GM21576 (cell line): ENCODE results near the gene COL7A1.
"Not testable (repeated sequence)": the region's sequence is repeated elsewhere in the genome, so short reads cannot be mapped to it uniquely, and the experiment has no call there.

Experiments
- ATAC-seq: cut with Tn5 transposase; IDR thresholded peaks from one replicate; pipeline ENCODE4 v1.9.1; 2021; ENCODE audit warnings: mild to moderate bottlenecking, moderate library complexity; ENCODE audit not compliant: unreplicated experiment

Gene COL7A1

DNA sequence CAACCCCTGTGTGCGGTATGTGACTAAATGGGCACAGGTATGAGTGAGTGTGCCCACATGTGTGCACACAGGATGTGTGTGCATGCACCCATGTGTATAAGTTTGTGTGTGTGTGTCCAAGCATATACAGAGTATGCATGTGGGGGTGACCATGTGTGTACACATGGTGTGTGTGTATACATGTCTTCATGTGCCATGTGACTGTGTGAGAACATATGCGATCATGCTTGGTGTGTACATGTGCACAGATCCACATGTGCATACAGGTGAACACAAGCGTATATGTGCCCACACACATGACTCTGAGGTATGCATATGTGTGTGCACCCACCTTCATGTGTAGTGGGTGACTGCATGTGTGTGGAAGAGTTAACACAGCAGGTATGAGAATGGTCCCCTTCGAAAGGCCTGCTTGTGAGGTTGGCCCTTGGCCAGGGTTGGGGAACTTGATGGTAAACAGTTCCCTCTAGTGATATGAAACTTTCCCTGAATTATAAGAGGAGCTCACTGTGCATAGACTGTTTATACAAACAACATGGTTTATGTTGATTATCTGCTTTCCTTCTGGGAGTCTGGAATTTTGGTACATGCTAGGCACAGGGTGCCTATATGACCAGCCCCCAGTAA lies 48.8 kb downstream of the COL7A1 start:
- ATAC-seq, result no peak

DNA sequence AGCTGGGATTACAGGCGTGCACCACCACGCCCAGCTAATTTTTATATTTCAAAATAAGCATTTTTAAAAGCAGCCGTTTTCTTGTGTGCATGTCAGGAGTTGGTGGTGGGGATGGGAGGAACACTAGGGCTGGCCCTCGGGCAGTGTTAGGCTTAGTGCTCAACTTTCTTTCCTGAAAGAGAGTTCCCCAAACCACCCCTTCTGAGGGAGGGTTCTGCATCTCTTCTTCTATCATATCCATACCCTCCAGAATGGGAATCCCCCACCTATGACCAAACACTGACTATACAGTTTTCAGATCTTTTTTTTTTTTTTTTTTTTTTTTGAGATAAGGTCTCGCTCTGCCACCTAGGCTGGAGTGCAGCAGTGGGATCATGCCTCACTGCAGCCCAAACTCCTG lies 51.0 kb downstream of the COL7A1 start:
- ATAC-seq, result no peak

DNA sequence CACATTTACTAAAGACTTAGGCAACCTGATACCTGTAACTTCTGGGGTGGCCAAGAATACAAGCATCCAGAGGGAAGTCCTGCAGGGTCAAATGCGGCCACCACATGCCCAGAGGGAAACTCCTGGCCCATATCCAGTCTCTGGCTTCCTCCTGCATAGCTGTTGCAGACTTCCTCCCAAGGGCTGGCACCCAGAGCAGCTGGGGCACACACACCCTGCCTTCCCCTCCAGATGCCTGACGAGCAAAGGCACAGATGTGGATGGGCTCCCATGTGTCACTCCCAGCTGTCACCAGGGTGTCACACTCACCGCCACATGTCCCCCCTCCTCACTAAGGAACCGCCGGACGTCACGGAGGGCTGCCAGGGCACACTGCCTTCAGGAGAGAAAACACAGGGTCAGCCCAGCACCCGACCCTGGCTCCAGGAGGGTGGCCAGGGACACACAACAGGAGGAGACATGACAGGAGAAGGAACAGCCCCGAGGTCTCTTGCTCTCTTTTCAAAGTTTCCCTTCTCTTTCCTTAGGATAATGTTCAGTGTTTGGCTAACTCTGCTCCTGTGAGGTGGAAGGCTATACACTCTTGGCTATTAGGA lies 51.8 kb downstream of the COL7A1 start:
- ATAC-seq, result no peak

DNA sequence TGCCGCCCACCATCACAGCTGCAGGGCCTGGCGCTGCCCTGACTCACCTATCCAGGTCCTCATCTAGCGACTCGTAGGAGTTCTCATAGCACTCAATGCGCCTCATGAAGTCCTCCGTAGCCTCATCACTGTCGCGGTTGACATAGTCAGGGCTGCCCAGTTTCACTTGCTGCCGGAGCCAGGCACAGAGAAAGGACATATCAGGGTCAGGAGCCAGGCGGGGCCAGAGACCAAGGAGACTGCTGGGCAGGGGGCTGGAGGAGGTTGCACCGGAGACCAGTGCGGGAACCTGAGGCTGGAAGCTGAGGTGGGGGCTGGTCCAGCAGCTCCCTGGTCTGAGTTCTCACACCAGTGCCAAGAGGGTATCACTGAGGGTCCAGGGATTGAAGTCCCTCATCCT lies 56.7 kb downstream of the COL7A1 start:
- no peak for ATAC-seq

DNA sequence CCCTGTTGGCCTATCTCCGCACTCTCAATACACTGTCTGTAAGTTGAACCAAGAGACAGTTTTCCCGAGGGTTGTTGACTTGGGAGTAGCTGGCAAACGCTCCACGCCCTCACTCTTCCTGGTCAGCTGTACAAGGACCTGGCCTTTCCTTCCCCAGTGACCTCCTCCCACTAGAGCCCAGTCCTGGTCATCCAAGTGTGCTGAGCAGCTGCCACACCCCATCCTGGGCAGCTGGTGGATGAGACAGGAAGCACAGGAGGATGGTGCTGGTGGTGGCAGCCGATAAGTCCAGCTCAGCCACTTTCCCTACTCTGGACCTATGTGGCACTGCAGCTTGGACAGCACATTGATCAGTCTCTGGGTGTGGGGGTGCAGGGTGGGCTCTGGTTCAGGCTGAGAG lies 58.3 kb downstream of the COL7A1 start:
- no peak for ATAC-seq

DNA sequence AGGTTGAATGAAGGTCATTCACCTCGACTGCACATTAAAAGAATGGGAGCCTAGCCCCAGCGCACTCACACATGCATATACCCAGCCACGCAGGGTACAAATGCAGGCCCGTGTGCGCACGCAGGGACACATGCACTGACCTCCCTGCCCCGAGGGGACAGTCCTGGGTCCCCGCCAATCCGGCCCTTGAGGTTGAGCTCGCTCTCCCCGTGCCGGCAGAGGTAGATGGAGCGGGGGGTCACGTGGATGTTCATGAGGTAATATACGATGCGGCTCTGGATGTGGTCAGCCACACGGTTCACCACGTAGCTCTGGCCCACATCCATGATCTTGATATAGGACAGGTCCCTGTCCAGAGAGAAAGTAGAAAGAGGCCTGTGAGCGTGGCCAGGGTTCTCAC lies 59.0 kb downstream of the COL7A1 start:
- no peak for ATAC-seq

DNA sequence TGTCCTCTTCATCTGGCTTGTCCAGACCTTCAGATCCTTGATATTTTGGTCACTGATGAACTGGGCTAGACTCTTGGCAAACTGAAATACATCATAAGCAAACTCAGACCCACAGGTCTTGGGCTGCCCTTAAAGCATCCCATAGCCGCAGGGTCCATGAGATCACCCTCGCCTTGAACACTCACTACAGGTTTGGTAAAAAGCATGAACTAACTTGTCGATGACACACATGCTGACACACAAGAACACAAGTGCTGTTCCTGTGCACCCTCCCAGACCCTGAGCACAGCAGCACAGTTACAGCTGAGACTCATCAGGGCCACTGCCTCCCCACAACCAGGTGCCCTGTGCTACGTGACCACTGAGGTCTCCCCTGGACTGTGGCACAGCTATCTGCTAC lies 59.6 kb downstream of the COL7A1 start:
- no peak for ATAC-seq

DNA sequence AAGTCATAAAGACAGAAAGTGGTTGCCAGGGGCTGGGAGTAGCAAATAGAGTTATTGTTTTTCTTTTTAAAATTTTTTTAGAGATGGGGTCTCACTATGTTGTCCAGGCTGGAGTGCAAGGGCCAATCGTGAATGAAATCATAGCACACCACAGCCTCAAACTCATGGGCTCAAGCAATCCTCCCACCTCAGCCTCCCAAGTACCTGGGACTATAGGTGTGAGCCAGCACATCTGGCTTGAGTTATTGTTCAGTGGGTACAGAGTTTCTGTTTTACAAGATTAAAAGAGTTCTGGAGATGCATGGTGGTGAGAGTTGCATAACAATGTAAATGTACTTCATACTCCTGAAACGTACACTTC lies 62.2 kb downstream of the COL7A1 start:
- ATAC-seq, result no peak

DNA sequence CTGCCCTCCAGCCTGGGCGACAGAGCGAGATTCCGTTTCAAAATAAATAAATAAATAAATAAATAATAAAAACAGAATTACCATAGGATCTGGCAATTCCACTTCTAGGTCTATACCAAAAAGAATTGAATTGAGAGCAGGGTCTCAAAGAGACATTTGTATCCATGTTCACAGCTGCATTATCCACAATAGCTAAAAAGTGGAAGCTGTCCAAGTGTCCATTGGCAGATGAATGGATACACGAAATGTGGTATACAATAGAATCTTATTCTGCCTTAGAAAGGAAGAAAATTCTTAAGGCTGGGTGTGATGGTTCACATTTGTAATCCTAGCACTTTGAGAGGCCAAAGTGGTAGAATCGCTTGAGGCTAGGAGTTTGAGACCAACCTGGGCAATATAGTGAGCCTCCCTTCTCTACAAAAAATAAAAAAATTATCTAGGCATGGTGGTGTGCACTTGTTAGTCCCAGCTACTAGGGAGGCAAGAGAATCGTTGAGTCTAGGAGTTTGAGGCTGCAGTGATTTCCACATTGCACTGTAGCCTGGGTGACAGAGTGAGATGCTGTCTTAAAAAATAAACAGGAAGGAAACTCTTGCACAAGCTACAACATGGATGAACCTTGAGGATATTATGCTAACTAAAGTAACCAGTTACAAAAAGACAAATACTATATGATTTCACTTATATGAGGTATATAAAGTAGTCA lies 62.7 kb downstream of the COL7A1 start:
- no peak for ATAC-seq

DNA sequence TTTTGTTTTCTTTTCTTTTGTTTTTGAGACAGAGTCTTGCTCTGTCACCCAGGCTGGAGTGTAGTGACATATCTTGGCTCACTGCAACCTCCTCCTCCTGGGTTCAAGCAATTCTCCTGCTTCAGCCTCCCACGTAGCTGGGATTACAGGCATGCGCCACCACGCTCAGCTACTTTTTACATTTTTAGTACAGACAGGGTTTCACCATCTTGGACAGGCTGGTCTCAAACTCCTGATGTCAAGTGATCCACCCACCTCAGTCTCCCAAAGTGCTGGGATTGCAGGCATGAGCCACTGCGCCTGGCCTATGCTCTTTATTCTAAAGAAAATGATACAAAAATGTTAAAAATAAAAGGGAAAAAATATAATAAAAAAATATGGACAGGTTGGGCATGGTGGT lies 64.4 kb downstream of the COL7A1 start:
- ATAC-seq, result not testable (repeated sequence)

DNA sequence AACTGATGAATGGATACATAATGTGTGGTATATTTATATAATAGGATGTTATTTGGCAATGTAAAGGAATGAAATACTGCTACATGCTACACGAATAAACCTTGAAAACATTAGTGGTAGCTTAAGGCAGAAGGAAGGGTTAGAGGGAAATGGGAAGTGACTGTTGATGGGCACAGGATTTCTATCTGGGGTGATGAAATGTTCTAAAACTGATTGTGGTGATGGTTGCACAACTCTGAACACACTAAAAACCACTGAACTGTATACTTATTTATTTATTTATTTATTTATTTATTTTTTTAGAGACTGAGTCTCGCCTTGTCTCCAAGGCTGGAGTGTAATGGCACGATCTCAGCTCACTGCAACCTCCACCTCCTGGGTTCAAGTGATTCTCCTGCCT lies 66.4 kb downstream of the COL7A1 start:
- ATAC-seq, result no peak

DNA sequence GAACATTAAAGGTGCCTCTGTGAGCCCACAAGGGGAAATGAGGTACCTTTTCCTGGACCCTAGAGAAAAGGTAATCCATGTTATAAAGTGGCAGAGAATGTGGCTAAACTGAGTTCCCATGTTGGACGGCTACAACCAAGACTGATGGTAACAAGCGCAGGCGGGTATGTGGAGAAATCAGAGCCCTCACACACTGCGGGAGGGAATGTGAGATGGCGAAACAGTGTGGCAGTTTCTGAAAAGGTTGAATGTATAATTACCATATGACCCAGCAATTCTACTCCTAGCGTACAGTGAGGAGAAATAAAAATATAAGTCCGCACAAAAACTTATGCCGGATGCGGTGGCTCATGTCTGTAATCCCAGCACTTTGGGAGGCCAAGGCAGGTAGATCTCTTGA lies 67.1 kb downstream of the COL7A1 start:
- no peak for ATAC-seq

DNA sequence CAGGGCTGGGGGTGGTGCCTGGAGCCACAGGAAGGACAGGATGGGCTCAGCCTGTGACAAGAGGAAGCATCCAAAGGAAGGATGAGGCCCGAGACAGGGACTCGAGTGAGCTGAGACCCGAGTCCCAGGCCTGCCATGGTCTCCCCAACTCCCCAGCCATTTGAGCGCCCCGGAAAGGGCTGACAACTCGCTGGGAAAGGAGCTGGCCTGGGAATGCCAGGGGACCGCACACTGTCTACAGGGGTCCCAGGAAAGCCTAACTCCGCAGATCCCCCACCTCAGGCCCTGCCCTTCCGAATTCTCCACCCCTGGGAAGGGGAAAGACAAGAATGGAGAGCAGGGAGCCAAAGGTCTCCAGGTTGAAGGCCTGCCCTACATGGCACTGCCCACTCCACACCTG lies 70.2 kb downstream of the COL7A1 start:
- no peak for ATAC-seq

DNA sequence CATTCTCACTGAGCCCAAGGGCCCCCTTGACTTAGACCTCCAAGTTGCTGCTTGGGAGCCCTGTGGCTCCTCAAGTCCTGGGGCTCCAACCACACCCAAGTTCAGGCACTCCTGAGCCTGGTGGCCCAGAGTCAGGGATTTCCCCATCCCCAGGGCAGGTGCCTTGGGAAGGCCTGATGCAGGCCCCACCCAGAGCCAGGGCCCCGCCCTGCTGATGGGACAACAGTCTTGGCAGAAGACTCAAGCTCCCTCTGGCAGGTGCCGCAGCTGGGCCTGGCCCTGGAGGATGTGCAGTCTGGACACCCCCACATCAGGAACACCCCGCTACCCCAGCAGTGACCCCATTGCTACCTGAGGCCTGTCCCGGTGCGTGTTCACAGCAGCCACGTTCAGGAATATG lies 73.5 kb downstream of the COL7A1 start:
- no peak for ATAC-seq

DNA sequence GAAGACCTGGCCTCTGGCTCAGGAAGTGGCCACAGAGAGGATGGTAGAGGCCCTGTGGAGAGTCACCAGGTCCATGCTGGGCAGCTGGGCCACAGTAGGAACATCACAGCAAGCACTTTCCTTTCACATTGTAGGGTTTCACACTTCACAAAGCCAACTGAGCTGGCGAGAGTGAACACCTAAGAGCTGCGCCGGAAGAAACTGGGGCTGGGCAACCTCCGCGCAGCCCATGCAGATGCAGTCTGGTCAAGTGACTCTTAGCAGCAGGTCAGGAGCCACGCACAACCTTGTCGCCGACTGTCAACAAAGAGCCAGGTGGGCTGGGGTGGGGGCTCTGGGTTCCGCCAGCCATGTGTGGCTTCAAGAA lies 75.9 kb downstream of the COL7A1 start:
- no peak for ATAC-seq

DNA sequence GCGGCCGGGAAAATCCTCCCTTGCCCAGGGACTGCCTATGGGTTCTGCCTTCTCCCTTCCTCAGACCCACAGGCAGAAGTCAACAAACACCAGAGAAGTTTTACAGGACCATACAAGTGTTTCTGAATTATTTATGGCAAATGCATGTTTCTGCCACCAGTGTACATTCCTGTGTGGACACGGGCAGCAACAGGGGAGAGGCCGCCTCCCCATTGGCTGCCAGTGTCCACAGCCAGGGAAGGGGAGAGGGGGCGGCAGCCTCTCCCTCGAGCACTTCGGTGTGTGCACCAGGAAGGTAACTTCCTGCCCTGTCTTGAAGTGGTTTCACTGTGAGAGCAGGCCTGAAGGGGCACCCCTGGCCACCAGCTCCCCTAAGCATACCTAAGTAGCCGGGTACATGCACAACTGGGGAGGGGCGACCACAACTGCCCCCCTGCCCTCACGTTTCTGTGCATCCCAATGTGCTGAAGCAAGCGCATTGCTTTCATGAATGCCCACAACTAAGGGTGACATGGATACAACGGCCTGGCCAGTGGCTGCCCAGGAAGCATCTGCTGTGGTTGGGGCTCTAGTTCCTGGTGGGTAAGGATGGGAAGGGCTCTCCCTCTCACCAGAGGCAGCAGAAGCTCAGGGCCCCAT lies 76.4 kb downstream of the COL7A1 start:
- ATAC-seq, result no peak

DNA sequence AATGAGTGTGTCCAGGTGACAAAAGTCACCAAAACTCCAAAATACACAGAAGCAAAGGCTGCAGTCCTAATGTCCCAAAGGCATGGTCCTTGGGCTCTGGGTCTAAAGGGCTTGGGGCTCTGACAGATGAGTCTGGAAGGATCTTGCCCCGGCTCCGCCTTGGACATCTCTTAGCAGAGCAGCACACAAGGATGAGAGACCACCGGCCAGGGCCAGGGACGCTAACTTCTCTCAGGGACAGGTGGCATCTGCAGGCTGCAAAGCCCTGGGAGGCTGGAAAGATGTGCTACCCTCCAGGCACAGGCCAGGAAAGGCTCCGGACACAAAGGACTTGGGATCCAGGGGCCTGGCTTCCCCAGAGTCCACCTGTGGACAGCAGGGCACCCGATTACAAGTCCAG lies 77.1 kb downstream of the COL7A1 start:
- ATAC-seq, result no peak

DNA sequence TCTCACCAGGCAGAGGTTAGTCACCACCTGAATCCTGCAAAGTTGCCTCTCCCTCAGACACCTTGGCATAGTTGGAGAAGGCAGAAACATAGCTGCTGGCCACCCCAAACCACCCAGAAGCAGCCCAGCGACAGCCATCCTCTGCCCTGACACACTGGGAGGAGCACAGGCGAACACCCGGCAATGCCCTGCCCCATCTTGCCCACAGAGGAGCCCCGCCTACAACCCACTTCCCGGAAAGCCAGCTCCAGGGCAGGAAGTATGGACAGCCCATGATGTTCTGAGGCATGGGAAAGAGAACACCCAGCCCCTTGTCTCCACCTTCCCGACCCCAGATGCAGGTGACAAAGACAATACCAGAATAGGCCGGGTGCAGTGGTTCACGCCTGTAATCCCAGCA lies 78.6 kb downstream of the COL7A1 start:
- ATAC-seq, result no peak

DNA sequence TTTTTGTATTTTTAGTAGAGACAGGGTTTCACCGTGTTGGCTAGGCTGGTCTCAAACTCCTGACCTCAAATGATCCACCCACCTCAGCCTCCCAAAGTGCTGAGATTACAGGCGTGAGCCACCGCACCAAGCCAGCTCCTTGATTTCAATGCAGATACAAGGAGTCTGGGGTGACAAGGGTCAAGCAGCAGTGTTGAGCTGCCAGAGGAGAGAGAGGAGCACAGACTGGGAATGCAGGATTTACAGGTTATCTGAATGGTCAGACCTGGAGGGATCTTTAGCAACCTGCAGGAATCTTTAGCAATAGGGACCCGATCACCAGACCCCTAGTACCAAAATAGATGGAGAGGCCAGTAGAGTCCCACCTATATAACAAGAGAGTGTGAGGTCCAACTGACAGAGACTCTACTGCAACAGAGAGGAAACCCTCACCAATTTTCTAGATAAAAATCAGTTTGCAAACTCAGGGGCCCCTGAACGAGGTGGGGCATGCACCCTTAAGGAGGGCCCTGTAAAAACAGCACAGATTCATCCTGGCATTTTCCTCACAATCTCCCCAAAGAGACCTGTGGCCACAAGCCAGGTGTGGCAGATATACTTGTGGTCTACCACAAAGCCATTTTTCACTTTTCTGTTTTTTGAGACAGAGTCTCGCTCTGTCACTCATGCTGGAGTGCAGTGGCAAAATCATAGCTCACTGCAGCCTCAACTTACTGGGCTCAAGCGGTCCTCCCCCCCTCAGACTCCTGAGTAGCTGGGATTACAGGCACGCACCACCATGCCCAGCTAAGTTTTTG lies 80.5 kb downstream of the COL7A1 start:
- no peak for ATAC-seq
